Endothelial cell of umbilical vein (primary cell): ENCODE results near the gene VPS52. TPM values are rescaled to one million over a fixed set of nuclear protein-coding genes. Genes with fewer than 3 reads are reported as not detected.

Experiments
- BruUV-seq: library from RNA; stranded (reverse); fragments of 400-500 nt; replicated peaks from 2 replicates; lab custom pipeline; 2021; lab: Mats Ljungman, UMichigan
- CTCF ChIA-PET: fragments of 300-600, 350-600 bp; sonication (Branson Sonifier 250); formaldehyde crosslinking; loops from one replicate; lab custom pipeline; 2021; ENCODE audit warnings: antibody characterized with exemption, inconsistent platforms; lab: Charles Lee
- POLR2A ChIA-PET: fragments of 300-600, 350-600 bp; sonication (Branson Sonifier 250); formaldehyde crosslinking; loops from one replicate; lab custom pipeline; 2021; ENCODE audit warnings: antibody characterized with exemption, inconsistent platforms; lab: Charles Lee
- DNase-seq: peaks from one replicate; pipeline ENCODE4 v3.0.0-alpha.2; 2011; ENCODE audit warnings: low read depth, low spot score
- FAIRE-seq: peaks from 2 replicates; lab custom pipeline; 2011; peaks lifted over from hg19 to GRCh38; lab: Jason Lieb, UNC
- H2AFZ ChIP-seq: 2 replicates; pipeline ENCODE4 v1.6.0; 2012; ENCODE audit warnings: low read depth, low read length, control low read depth, inconsistent platforms
- H3K27ac ChIP-seq: 2 replicates; pipeline ENCODE4 v1.5.1; 2011; ENCODE audit warnings: low read depth, mild to moderate bottlenecking, control low read depth, low read length, moderate library complexity; ENCODE audit not compliant: insufficient read depth
- H3K27me3 ChIP-seq, 2 experiments: 2 replicates each; pipeline versions ENCODE4 v1.6.0 to v1.6.1; 2011; ENCODE audit warnings: low read length in 2 of 2, mixed read lengths in 1 of 2; ENCODE audit not compliant: control insufficient read depth in 2 of 2, insufficient read depth in 2 of 2
- H3K36me3 ChIP-seq, 2 experiments: 2 replicates in 1 of 2; 3 replicates in 1 of 2; pipeline ENCODE4 v1.5.1; 2011; ENCODE audit warnings: low read length in 2 of 2, mild to moderate bottlenecking in 1 of 2, moderate library complexity in 1 of 2; ENCODE audit not compliant: control insufficient read depth in 2 of 2, insufficient read depth in 2 of 2; ENCODE audit errors: extremely low read depth in 1 of 2
- H3K4me1 ChIP-seq: 3 replicates; pipeline ENCODE4 v1.5.1; 2011; ENCODE audit warnings: mild to moderate bottlenecking, low read length; ENCODE audit not compliant: control insufficient read depth, insufficient read depth; ENCODE audit errors: extremely low read depth
- H3K4me2 ChIP-seq: 2 replicates; pipeline ENCODE4 v1.6.1; 2011; ENCODE audit warnings: low read length, control low read depth, mixed read lengths; ENCODE audit not compliant: insufficient read depth
- H3K4me3 ChIP-seq, 3 experiments: fragments of 200-600 bp in 1 of 3; sonication (generic), shearing (Covaris generic) in 1 of 3; replicated peaks in 1 of 3; 2 replicates each; pipeline ENCODE4 v1.5.1; 2011 to 2016; ENCODE audit warnings: control low read depth in 3 of 3, low read length in 3 of 3, mild to moderate bottlenecking in 2 of 3, inconsistent platforms in 1 of 3, low read depth in 1 of 3, moderate library complexity in 1 of 3; ENCODE audit not compliant: insufficient read depth in 1 of 3
- H3K79me2 ChIP-seq: 2 replicates; pipeline ENCODE4 v1.6.0; 2012; ENCODE audit warnings: low read length, inconsistent platforms; ENCODE audit not compliant: control insufficient read depth, insufficient read depth
- H3K9ac ChIP-seq: replicated peaks from 2 replicates; pipeline ENCODE3; 2011; ENCODE audit warnings: low read length, control low read depth; ENCODE audit not compliant: insufficient read depth; ENCODE audit errors: extremely low read depth
- H3K9me1 ChIP-seq: replicated peaks from 3 replicates; pipeline ENCODE4 v1.6.0; 2011; ENCODE audit warnings: mild to moderate bottlenecking, low read length; ENCODE audit not compliant: control insufficient read depth, insufficient read depth; ENCODE audit errors: extremely low read depth
- H3K9me3 ChIP-seq: replicated peaks from 2 replicates; pipeline ENCODE4 v1.5.1; 2012; ENCODE audit warnings: low read length, inconsistent platforms; ENCODE audit not compliant: control insufficient read depth, insufficient read depth
- H4K20me1 ChIP-seq: replicated peaks from 2 replicates; pipeline ENCODE3; 2011; ENCODE audit warnings: mild to moderate bottlenecking, low read length; ENCODE audit not compliant: control insufficient read depth, insufficient read depth; ENCODE audit errors: extremely low read depth
- EZH2 ChIP-seq: IDR thresholded peaks from 2 replicates; pipeline ENCODE4 v1.6.1; 2012; ENCODE audit warnings: borderline replicate concordance, low read depth, mild to moderate bottlenecking, moderate library complexity, low read length, inconsistent platforms; ENCODE audit not compliant: severe bottlenecking
- FOS ChIP-seq: IDR thresholded peaks from 2 replicates; pipeline ENCODE4 v1.6.1; 2011; ENCODE audit warnings: mild to moderate bottlenecking, low read length, moderate library complexity, borderline replicate concordance; ENCODE audit not compliant: insufficient read depth
- GATA2 ChIP-seq: IDR thresholded peaks from 2 replicates; pipeline ENCODE4 v1.7.0; 2011; ENCODE audit warnings: low read depth, mild to moderate bottlenecking, moderate library complexity, mixed read lengths, low read length; ENCODE audit not compliant: insufficient read length, insufficient read depth
- JUN ChIP-seq: IDR thresholded peaks from 2 replicates; pipeline ENCODE4 v1.6.1; 2011; ENCODE audit warnings: borderline replicate concordance, low read depth; ENCODE audit not compliant: insufficient read length, insufficient read depth
- MAX ChIP-seq: IDR thresholded peaks from 2 replicates; pipeline ENCODE4 v1.6.1; 2011; ENCODE audit not compliant: insufficient read depth, insufficient read length
- MYC ChIP-seq: IDR thresholded peaks from one replicate; pipeline ENCODE4 v1.6.1; 2011; ENCODE audit warnings: mild to moderate bottlenecking, low read depth, low read length
- POLR2A ChIP-seq: IDR thresholded peaks from 2 replicates; pipeline ENCODE4 v1.6.1; 2012; ENCODE audit warnings: low read depth, mild to moderate bottlenecking, control low read depth, low read length
- POLR2AphosphoS5 ChIP-seq: IDR thresholded peaks from 2 replicates; pipeline ENCODE4 v1.6.1; 2012; ENCODE audit warnings: low read depth, mild to moderate bottlenecking, control low read depth, low read length, moderate library complexity; ENCODE audit not compliant: insufficient read depth
- dilution Hi-C: fragments of 300-500 bp; cut with MboI; formaldehyde crosslinking; loops from one replicate; pipeline ENCODE4 v1.15.0; 2019; ENCODE audit warnings: low sequenced_read_pairs; ENCODE audit not compliant: extremely low pct_ligation_motif_present
- intact Hi-C: fragments of 100-400 bp; cut with micrococcal nuclease; formaldehyde crosslinking; loops from one replicate; pipeline ENCODE4 v1.10.0; 2022
- polyA plus RNA-seq, 4 experiments: library from polyadenylated mRNA; depleted of rRNA in 3 of 4; stranded (reverse) in 3 of 4; unstranded in 1 of 4; fragments of >200 nt; gene quantifications; 2 replicates each; pipeline versions ENCODE4 v1.2.1 to v1.2.3, GENCODE V29; 2011 to 2012; ENCODE audit warnings: missing spikeins in 1 of 4
- total RNA-seq: library from RNA; stranded (reverse); gene quantifications from 2 replicates; pipeline ENCODE4 v1.2.3, GENCODE V29; 2021
- TF ChIP-seq, protein P1 (sequence below), 2 donors: IDR thresholded peaks; 1 replicate in 1 of 2; 2 replicates in 1 of 2; pipeline ENCODE4 v1.5.1; 2011; ENCODE audit warnings: low read length in 2 of 2, mild to moderate bottlenecking in 2 of 2, moderate library complexity in 2 of 2, control low read depth in 1 of 2, inconsistent platforms in 1 of 2, low read depth in 1 of 2; ENCODE audit not compliant: insufficient read depth in 1 of 2; ENCODE audit errors: extremely low read depth in 1 of 2

VPS52 gene
- total and polyA plus RNA-seq, 2 donors (not counting 3 experiments of a cell fraction or from before 2014, with no cell fraction given) = 49.2 to 112 TPM

DNA sequence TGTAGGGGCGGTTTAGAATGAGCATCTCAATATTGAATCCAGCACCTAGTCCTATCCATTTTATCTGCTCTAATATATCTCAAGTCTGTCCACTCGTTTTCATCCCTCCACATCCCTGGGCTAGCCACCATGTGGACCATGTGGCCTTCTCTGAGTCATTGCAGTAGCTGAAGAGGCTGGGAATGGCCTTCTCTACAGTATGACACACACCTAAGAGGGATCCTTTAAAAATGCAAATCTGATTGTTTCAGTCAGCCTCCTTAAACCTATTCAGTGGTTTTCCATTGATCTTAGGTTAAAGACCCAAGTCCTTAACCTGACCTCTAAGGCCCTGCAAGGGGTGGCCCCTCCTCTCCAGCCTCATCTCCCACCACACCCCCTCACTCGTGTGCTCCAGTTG, 54.0 kb downstream of the VPS52 start:
- Histone ChIP-seq H3K9me3 (no peaks in the 10 kb centered on the region), H3K36me3 (no peaks in the 10 kb centered on the region), H3K9ac (no peak overlapping the region), H3K27me3 (peaks cover 3 to 17% of the 10 kb centered on the region in 2 experiments), H3K4me2 (no peak overlapping the region), H3K4me3 (no peak overlapping the region), H3K4me1 (peaks cover 6% of the 10 kb centered on the region), H3K79me2 (no peaks in the 10 kb centered on the region), H2AFZ (no peak overlapping the region), H3K9me1 (no peaks in the 10 kb centered on the region), H3K27ac (no peak overlapping the region), H4K20me1 (no peaks in the 10 kb centered on the region)
- BruUV-seq = no TSS peak
- FAIRE-seq = no peak
- intact Hi-C loops = no loop called here
- POLR2A ChIA-PET = no interaction called here
- TF ChIP-seq EZH2 = no peak
- DNase-seq = no peak
- dilution Hi-C loops = no loop called here
- CTCF ChIA-PET = interaction anchor here (0.9 kb wide), 1 partner anchor 31 kb away, joined by 4 read pairs; no protein-coding TSS in a partner anchor

DNA sequence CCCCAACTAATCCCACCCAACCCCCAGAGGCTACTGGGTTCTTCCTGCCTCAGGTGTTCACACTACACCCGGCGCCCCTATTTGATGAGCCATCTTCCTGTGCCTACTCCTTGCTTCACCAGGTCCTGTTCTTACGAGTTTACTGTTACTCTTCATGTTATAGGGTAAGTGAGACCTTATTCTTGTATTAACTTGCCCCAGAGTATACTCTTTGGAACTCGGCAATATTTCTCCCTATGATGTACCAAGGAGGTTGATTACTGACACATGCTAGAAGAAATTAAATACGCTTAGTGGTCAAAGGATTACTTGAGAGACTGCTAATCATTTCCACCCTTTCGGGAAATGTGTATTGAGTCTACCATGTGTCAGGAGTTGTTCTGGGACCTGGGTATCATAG, 54.4 kb downstream of the VPS52 start:
- Histone ChIP-seq H3K4me2 (no peak overlapping the region), H3K27ac (no peak overlapping the region), H3K4me3 (no peak overlapping the region), H3K36me3 (no peaks in the 10 kb centered on the region), H2AFZ (no peak overlapping the region), H3K79me2 (no peaks in the 10 kb centered on the region), H3K9me3 (no peaks in the 10 kb centered on the region), H4K20me1 (no peaks in the 10 kb centered on the region), H3K4me1 (peaks cover 8% of the 10 kb centered on the region), H3K9ac (no peak overlapping the region), H3K9me1 (no peaks in the 10 kb centered on the region), H3K27me3 (peaks cover 3 to 13% of the 10 kb centered on the region in 2 experiments)
- TF ChIP-seq JUN (no peak), MAX (no peak), MYC (no peak), EZH2 (no peak), FOS (no peak), POLR2A (no peak), POLR2AphosphoS5 (no peak), GATA2 (no peak)
- TF ChIP-seq, protein P1, sequence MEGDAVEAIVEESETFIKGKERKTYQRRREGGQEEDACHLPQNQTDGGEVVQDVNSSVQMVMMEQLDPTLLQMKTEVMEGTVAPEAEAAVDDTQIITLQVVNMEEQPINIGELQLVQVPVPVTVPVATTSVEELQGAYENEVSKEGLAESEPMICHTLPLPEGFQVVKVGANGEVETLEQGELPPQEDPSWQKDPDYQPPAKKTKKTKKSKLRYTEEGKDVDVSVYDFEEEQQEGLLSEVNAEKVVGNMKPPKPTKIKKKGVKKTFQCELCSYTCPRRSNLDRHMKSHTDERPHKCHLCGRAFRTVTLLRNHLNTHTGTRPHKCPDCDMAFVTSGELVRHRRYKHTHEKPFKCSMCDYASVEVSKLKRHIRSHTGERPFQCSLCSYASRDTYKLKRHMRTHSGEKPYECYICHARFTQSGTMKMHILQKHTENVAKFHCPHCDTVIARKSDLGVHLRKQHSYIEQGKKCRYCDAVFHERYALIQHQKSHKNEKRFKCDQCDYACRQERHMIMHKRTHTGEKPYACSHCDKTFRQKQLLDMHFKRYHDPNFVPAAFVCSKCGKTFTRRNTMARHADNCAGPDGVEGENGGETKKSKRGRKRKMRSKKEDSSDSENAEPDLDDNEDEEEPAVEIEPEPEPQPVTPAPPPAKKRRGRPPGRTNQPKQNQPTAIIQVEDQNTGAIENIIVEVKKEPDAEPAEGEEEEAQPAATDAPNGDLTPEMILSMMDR (IDR thresholded peaks at IDR 0.05; ENCODE audit: extremely low read depth in 1 of 2, insufficient read depth in 1 of 2, low read depth in 1 of 2, low read length in 2 of 2) = no peak
- intact Hi-C loops (no loop called here), dilution Hi-C loops (no loop called here)
- no TSS peak for BruUV-seq
- DNase-seq = no peak
- POLR2A ChIA-PET = no interaction called here
- no peak for FAIRE-seq
- CTCF ChIA-PET = no interaction called here
